Transverse colon (tissue), 4 donors: ENCODE measurements around the gene GABRB3. TPM values are rescaled to one million over a fixed set of nuclear protein-coding genes. Genes with fewer than 3 reads are reported as not detected.

Source experiments
- DNase-seq: peaks from one replicate; pipeline ENCODE4 v3.0.0-alpha.2; 2019
- H3K27ac ChIP-seq, 4 donors: fragments of 200-600 bp; sonication (generic); 2 replicates each; pipeline ENCODE4 v1.5.1; 2016 to 2018; ENCODE audit warnings: inconsistent platforms in 4 of 4
- H3K27me3 ChIP-seq: fragments of 200-600 bp; sonication (generic); 2 replicates; pipeline ENCODE4 v1.5.1; 2017; ENCODE audit warnings: inconsistent platforms
- H3K36me3 ChIP-seq, 4 donors: fragments of 200-600 bp; sonication (generic); 2 replicates each; pipeline ENCODE4 v1.5.1; 2017 to 2019; ENCODE audit warnings: inconsistent platforms in 4 of 4
- H3K4me1 ChIP-seq, 4 donors: fragments of 200-600 bp; sonication (generic); 2 replicates each; pipeline ENCODE4 v1.5.1; 2017 to 2020; ENCODE audit warnings: inconsistent platforms in 4 of 4
- H3K4me3 ChIP-seq, 4 donors: fragments of 200-600 bp; sonication (generic); 1 replicate in 1 of 4; 2 replicates in 3 of 4; pipeline versions ENCODE4 v1.5.1 to v1.6.1; 2017 to 2019; ENCODE audit warnings: inconsistent platforms in 4 of 4
- H3K9me3 ChIP-seq, 2 donors: fragments of 200-600 bp; sonication (generic); 2 replicates each; pipeline ENCODE4 v1.5.1; 2017 to 2019; ENCODE audit warnings: inconsistent platforms in 2 of 2
- CTCF ChIP-seq, 5 experiments: fragments of 200-600 bp in 3 of 5; fragments of 450-650 bp in 2 of 5; sonication (generic) in 3 of 5; IDR thresholded peaks; 1 replicate in 2 of 5; 2 replicates in 3 of 5; pipeline ENCODE4 v1.5.1; 2016 to 2017; ENCODE audit warnings: antibody characterized with exemption in 5 of 5, inconsistent platforms in 3 of 5, mild to moderate bottlenecking in 2 of 5, moderate library complexity in 1 of 5
- EP300 ChIP-seq: sonication (generic); formaldehyde crosslinking; IDR thresholded peaks from one replicate; pipeline ENCODE4 v1.6.1; 2017; ENCODE audit warnings: antibody characterized with exemption, low read depth
- POLR2A ChIP-seq: fragments of 450-650 bp; IDR thresholded peaks from one replicate; pipeline ENCODE4 v1.6.1; 2016; ENCODE audit warnings: antibody characterized with exemption, mild to moderate bottlenecking, moderate library complexity
- POLR2AphosphoS5 ChIP-seq, 3 donors: sonication (generic); formaldehyde crosslinking; IDR thresholded peaks; one replicate each; pipeline ENCODE4 v1.6.1; 2016; ENCODE audit warnings: antibody characterized with exemption in 3 of 3
- WGBS, 2 donors: methylation state at CpG; one replicate each; pipeline ENCODE4 v1.1.5; 2018; ENCODE audit warnings: low coverage in 1 of 2; 5-methylcytosine and 5-hydroxymethylcytosine counted together
- in situ Hi-C, 4 donors: fragments of 200-750 bp; cut with MboI; loops; one replicate each; pipeline versions ENCODE4 v1.15.0 to v1.15.1; 2017; ENCODE audit warnings: low sequenced_read_pairs in 3 of 4, low pct_ligation_motif_present in 1 of 4, low pct_unique_long_range_greater_than_20kb in 1 of 4
- intact Hi-C: fragments of 100-400 bp; cut with DNase I; formaldehyde crosslinking; loops from one replicate; pipeline ENCODE4 v1.15.1; 2023; ENCODE audit warnings: low total_unique reads
- total RNA-seq, 4 donors: library from RNA; depleted of rRNA; stranded (reverse); fragments of >200 nt; gene quantifications; one replicate each; pipeline ENCODE4 v1.1.0, GENCODE V29; 2016

The GABRB3 gene
- total RNA-seq, 4 donors from 2014 or later, result 0.20 to 3.8 (median 1.2) TPM

DNA sequence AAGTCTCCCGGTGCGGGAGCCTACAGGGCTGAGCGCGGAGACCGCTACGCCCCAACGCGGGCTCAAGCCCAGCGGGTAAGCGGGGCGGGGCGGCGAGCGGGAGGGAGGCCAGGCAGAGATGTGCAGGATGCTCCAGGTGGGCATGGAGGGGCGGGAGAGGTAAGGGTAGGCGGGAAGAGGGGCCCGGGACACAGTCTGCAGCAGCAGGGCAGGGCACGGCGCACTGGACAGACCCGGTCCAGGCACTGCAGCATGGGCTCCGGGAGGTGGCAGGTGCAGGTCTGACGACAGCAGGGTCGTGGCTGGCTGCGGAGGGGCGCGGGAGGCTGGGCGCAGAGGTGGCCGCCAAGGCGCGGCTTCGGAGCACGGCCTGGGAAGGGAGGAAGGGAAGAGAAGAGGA, 102.8 kb downstream of the GABRB3 start:
- TF ChIP-seq POLR2AphosphoS5 (IDR thresholded peaks at IDR 0.05), result no peak
- no peak for TF ChIP-seq CTCF (IDR thresholded peaks at IDR 0.05)
- TF ChIP-seq EP300, result no peak
- no peak for TF ChIP-seq POLR2A
- Histone ChIP-seq H3K36me3 (no peaks in the 10 kb centered on the region), H3K9me3 (no peaks in the 10 kb centered on the region), H3K4me3 (no peak overlapping the region), H3K4me1 (no peaks in the 10 kb centered on the region), H3K27ac (no peak overlapping the region), H3K27me3 (no peaks in the 10 kb centered on the region)
- DNase-seq, result no peak
- in situ Hi-C loops (no loop called here), intact Hi-C loops (no loop called here)
- 84% methylated on average over 32 of the region's 32 CpGs; no CpG with 5 or more reads in 1 of the 2 donors for WGBS, 2 donors

- no peak overlapping the region for H3K27ac ChIP-seq
- no peak overlapping the region for H3K4me3 ChIP-seq
- H3K4me1 ChIP-seq, result no peaks in the 10 kb centered on the region
- intact Hi-C loops (no loop called here), in situ Hi-C loops (no loop called here)
- H3K27me3 ChIP-seq, result no peaks in the 10 kb centered on the region
- 74 to 84% methylated on average over 6 to 14 of the region's 14 CpGs for WGBS, 2 donors
- no peaks in the 10 kb centered on the region for H3K36me3 ChIP-seq
- DNase-seq, result no peak
- TF ChIP-seq POLR2AphosphoS5 (IDR thresholded peaks at IDR 0.05), result no peak
- no peak for TF ChIP-seq POLR2A
- no peak for TF ChIP-seq CTCF (IDR thresholded peaks at IDR 0.05)
- TF ChIP-seq EP300, result no peak
- no peaks in the 10 kb centered on the region for H3K9me3 ChIP-seq
Measured at GRCh38 chr15:26667222-26667988, 105.5 kb downstream of the GABRB3 start.

DNA sequence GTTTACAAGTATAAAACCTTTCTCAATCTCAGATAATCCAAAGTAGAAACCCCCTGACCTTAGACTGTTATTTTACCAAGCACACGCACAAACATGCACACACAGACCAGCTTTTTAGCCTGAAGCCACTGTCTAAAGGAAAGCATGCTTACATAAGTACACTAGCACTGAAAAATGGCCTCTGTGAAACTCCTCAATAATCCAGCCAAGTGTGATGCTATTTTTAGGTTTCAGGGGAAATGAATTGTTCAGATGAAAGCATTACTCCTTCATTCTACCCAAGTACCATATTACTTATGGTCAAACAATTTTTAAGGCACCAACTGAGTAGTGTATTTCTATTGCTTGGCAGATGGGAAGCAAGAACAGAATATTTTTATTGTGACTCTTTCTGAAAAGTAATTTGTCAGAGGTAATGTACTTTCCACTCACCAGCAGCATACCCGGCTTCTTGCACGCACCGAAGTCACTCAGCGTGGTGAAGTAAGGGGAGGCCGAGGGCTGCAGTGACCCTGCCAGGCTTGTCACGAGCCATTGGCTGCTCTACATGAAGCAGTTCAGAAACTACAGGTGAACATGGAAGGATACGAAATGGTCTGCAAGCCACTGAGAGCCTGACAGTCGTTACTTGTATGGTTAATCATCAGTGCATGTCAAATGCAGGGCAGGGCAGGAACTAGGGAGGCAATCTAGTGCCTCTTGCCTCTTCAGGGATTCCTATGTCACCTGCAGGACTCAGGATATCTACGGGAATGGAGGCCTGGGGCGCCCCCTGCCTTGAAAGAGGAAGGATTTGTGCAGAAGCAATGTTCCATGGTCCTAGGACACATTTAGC, 106.7 kb downstream of the GABRB3 start:
- Histone ChIP-seq H3K9me3 (no peaks in the 10 kb centered on the region), H3K27me3 (no peaks in the 10 kb centered on the region), H3K4me3 (no peak overlapping the region), H3K4me1 (no peaks in the 10 kb centered on the region), H3K36me3 (no peaks in the 10 kb centered on the region), H3K27ac (no peak overlapping the region)
- in situ Hi-C loops, result no loop called here
- TF ChIP-seq POLR2A (no peak), EP300 (no peak), POLR2AphosphoS5 (IDR thresholded peaks at IDR 0.05) (no peak), CTCF (IDR thresholded peaks at IDR 0.05) (no peak)
- intact Hi-C loops, result no loop called here
- 57 to 59% methylated on average over 11 of the region's 11 CpGs for WGBS, 2 donors
- no peak for DNase-seq

DNA sequence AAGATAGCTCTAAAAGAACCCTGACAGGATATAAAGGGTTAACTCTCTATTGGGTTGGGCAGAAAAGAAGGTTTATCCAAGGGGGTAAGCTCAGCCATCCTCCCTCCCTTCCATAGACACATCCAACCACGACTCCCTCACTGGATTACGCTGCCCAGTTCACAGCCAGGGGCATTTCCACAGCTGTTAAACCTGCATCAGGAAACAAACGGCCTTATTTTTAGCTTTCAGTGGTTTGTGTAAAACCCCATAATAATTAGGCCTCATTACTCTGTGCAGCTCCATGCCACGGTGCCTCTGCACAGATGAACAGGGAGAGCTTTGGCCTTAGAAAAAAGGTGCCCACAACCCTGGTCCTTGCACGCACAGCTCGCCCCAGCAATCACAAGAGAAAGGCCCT, 110.6 kb downstream of the GABRB3 start:
- Histone ChIP-seq H3K4me1 (no peaks in the 10 kb centered on the region), H3K27ac (no peak overlapping the region), H3K27me3 (no peaks in the 10 kb centered on the region), H3K9me3 (no peaks in the 10 kb centered on the region), H3K36me3 (no peaks in the 10 kb centered on the region), H3K4me3 (no peak overlapping the region)
- intact Hi-C loops (no loop called here), in situ Hi-C loops (no loop called here)
- no peak for DNase-seq
- no peak for TF ChIP-seq CTCF (IDR thresholded peaks at IDR 0.05)
- WGBS, 2 donors, result 30 to 43% methylated on average over 2 to 6 of the region's 6 CpGs
